Measurements from ENCODE around the gene GPM6B.

Gene GPM6B

DNA sequence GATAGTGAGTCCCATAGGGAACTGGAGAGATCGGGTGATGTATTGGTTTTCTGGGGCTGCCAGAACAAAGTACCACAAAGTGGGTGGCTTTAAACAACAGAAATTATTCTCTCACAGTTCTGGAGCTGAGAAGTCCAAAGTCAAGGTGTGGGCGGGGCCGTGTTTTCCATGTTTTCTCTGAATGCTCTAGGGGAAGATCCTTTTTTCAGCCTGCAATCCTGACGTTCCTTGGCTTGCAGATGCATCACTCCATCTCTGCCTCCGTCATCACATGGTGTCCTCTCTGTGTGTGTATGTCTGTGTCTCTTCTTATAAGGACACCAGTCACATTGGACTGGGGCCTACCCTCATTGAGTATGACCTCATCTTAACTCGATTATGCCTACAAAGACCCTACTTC, 7.9 kb upstream of the GPM6B start:
- DNase-seq (ENCODE audit: low read depth) = no peak

DNA sequence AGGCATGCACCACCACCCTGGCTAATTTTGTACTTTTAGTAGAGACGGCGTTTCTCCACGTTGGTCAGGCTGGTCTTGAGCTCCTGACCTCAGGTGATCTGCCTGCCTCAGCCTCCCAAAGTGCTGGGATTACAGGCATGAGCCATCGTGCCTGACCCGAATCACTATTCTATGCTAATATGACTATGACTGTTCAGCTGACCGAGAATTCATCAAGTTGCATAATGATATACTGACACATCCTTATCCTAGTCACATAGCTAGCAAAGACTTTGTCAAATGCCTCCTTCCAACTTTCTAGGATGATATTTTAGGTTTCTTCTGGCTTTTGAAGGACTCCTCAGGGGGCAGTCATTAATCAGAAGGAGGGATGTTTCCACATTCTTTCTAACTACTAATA, 4.8 kb upstream of the GPM6B start:
- DNase-seq (ENCODE audit: low read depth) = no peak

DNA sequence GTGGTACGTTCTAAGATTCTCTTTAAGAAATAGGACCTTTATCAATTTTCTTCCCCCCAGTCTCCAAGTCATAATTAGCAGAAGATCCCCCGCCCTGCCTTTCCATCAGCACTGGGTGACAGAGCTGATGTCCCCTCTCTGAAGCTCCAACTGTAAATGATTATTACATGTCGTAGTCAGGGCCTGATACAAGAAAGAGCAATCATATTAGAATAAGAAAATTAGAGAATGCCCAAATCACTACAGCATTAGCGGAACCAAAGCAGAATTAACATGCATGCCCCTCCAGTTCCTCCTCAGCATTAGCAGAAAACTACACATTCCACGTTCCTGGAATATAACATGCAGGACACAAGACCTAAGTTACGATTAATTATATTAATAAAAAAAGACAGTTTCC, 717 bp downstream of the GPM6B start:
- no peak for DNase-seq (ENCODE audit: low read depth)

DNA sequence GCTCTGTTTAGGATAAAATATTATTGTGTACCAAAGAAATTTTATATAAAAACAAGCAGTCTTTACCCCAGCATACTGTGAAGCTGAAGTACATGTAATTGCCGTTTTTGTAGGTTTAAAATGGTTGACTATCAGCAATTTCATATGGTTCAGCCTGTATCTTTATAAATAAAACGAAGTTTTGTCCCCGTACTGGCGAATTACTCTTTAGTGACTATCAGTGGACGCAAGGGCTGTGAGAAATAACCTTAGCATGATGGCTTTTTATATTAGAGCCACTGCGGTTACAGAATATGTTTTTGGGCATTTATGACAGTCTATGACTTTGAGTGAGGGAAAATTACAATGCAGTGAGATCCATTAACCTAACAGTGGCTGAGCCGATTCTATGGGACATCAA, 1.2 kb downstream of the GPM6B start:
- no peak for DNase-seq (ENCODE audit: low read depth)

DNA sequence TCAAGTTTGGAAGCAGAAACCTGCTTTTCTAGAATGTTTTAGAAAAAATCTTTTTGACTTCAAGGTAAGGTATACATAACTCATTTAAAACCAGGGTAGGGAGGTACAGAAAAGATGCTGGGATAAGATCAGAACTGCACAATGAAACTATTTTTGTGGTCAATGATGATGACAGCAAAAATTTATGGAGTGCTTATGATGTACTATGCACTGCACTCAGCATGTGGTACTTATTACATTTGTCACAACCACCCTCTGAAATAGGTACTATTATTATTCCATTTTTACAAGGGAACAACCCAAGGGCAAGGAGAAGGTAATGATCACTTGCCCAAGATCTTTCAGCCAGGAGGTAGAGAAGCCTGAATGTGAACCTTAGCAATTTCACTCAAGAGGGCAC, 8.0 kb downstream of the GPM6B start:
- no peak for DNase-seq (ENCODE audit: low read depth)

DNA sequence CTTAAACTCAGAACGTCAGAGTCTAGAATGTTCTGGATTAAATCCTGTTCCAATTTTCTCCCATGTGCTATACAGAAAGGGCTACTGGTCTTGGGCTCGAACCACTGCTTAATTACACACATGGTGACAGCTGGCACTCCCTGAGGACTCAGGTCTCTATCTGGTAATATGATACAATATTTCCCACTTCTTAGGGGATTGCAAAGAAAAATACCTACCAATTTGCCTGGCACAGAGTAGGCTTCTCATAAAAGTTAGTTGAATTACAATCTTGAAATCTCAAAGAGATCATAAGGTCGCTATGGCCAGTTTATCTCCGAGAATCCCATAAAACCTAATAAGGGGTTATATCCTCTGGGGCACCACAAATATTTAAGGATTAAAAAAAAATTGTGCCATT, 8.6 kb downstream of the GPM6B start:
- no peak for DNase-seq (ENCODE audit: low read depth)

DNA sequence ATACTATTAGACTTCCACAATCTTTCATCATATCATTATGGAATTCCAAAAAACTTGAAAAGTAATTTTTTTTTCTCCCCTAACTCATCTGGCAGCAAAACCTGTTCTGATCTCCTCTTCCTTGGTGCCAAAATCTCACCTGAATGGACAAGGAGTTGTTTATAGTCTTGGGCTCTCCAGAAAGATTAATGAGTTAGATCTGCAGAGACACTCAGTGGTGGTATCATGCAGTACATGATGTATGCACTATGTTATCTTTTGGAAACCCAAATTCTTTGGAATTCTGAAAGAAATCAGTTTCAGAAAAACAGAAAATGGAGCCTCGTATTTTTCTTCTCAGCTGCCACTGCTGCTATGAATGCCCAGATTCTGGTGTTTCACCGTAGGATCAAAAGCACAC, 11.7 kb downstream of the GPM6B start:
- DNase-seq (ENCODE audit: low read depth) = no peak

DNA sequence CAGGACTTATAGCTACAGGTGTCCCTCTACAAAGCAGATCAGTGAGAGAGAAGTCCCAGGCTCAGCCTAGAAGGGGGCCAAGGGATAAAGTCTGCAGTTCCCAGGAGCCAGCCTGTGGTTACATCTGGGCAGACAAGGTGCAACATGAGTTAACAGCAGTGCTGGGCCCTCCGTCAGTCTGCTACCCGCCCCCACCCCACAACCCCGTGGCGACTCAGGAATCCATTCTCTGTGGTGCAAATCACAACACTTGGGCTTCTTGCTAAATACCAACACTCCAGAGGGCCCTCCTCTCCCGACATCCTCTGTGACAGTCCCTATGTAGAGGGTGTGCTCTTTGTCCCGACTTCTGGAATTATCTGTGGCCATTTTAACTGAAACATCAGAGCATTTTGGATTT, 13.8 kb downstream of the GPM6B start:
- no peak for DNase-seq (ENCODE audit: low read depth)

DNA sequence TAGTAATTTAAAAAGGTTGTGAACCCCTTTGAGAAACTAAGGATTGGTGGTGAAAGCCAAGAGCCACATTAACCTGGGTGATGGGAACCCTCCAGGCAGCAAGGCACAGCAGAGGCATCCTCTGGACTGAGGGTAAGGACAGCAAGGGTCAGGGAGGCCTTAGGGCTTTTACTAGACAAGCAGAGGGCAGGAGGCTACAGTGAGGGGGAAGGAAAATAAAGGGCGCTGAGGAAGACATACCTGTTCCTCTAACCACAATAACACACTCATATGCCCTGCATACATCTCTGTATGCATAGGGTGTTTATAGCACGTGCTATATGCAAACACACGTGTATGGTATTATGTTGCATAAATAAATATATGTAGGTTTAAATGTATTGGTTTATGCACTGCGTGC, 18.7 kb downstream of the GPM6B start:
- DNase-seq (ENCODE audit: low read depth) = no peak

DNA sequence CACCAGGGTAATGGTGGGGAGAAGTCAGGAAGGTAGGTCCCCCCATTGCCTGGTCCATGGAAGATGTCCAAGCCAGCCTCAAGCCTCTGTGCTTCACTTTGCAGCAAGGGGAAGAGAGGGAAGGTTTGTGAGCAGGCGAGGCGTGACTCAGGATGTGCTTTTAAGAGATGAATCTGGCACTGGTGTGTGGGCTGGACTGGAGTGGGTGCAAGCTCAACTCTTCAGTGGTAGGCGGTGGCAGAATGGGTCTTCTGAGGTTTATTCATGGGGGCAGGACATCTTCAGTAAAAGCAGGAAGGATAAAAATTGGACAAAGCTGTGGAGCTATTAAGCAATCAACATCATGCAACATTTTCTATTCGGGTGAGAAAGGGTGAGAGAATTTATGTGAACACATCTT, 19.4 kb downstream of the GPM6B start:
- DNase-seq (ENCODE audit: low read depth) = no peak

DNA sequence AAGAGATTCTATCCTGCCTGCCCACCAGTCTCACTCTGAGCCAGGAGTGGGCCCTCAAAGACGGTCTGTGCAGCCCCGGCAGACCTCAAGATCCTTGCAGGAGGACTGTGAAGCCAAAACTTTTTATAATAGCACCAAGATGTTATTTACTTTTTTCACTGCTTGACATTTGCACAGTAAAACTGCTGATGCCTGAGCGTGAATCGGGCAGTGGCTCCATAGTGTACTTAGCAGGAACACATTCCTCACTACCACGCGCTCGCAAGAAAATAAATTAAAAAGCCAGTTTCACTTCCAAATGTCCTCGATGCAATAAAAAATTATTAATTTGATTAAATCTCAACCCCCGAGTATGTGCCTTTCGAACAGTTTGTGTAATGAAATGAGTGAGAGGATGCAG, 22.5 kb downstream of the GPM6B start:
- no peak for DNase-seq (ENCODE audit: low read depth)

DNA sequence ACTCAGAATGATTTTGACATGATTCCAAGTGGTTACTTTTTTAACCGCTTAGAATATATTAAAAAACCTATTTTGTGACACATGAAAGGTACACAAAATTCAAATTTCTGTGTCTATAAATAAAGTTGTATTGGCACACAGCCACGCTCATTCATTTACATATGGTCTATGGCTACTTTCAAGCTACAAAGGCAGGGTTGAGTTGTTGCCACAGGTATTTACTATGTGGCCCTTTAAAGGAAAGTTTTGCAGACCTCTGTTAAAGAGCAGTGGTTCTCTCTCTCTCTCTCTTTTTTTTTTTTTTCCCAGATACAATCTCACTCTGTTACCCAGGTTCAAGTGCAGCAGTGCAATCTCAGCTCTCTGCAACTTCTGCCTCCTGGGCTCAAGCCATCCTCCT, 23.0 kb downstream of the GPM6B start:
- no peak for DNase-seq (ENCODE audit: low read depth)

DNA sequence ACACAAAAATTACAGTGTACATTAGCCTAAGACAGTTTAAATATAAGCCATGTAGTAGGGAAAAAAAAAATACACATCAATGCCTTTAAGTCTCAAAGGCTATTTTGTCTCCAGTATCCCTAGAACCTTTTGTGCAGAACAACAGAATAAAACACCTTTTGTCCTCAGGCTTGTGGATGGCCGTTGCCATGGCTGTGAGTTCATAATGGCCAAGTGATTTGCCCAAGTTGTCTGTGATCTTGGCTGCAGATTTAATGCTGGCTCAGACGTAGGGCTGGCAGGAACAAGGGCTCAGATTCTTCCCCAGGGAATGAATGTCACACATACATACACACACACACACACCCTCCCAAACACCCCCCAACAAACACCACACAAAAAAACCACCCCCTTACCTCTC, 25.3 kb downstream of the GPM6B start:
- DNase-seq (ENCODE audit: low read depth) = no peak

DNA sequence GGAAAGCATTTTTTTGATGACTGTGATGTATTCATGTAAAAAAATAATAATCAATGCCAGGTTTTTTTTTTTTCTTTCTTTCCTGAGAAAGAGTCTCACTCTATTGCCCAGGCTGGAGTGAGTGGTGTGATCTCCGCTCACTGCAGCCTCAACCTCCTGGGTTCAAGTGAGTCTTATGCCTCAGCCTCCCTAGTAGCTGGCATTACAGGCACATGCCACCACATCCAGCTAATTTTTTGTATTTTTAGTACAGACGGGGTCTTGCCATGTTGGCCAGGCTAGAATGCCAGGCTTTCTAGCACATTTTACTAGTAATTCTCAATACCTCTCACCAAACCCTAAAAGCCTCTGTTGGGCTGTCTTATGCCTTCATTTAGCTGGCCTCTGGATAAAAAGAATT, 25.7 kb downstream of the GPM6B start:
- no peak for DNase-seq (ENCODE audit: low read depth)

DNA sequence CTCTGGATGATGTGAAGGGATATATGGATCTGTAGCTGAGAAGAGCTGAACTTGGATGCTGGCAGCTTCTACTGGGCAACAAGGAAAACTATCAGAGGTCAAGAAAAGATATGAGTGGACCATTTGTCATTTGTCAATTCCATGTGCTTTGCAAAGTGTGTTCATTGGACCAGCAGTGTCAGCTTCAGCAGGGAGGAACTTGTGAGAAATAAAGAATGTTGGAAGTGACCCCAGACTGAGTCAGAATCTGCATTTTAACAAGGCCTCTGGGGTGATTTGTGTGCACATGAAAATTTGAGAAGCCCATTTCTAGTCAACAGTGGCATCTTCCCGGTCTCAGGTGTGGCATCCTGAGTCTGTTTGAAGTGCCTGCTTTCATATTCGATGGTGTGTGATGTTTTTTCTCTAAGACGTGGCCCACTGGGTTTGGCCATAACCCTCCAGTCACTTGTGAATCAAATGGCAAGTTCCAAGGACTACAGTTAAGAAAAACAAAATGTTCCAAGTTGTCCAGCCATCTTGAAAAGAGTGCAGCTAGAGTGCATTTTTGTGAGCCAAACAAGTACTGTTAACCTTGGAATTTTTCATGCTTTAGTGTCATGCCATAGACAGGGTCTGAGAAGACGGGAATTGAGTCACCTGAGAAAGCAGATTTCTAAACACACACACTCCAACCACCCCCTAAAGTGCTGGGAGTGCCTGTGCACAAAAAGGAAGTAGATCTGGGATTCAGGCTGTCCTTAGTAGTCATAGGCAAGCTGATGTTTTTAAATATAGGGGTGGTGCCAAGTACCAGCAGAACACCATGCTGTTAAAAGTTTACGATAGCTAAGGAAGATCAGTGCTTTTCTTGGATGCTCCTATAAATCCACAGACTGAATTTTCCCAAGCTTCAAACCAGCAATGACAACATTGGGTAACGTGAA, 26.4 kb downstream of the GPM6B start:
- DNase-seq (ENCODE audit: low read depth) = no peak

DNA sequence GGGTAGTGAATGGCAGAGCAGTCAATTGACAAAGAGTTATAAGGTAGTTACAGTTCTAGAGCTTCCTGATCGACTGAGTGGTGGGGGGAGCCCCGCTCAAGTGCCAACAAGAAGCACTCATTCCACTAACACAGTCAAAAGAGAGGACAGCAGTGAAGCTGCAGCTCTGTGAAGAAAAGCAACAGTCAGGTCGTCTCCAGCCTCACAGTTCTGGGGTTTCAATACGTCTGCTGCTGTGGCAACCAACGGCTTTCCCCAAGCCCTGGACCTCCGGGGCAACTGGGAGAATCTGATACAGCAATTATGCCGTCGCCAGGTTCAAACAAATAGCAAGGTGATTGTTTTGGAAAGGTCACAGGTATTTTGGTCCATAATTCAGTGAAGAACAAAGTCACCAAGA, 30.8 kb downstream of the GPM6B start:
- DNase-seq (ENCODE audit: low read depth) = no peak

DNA sequence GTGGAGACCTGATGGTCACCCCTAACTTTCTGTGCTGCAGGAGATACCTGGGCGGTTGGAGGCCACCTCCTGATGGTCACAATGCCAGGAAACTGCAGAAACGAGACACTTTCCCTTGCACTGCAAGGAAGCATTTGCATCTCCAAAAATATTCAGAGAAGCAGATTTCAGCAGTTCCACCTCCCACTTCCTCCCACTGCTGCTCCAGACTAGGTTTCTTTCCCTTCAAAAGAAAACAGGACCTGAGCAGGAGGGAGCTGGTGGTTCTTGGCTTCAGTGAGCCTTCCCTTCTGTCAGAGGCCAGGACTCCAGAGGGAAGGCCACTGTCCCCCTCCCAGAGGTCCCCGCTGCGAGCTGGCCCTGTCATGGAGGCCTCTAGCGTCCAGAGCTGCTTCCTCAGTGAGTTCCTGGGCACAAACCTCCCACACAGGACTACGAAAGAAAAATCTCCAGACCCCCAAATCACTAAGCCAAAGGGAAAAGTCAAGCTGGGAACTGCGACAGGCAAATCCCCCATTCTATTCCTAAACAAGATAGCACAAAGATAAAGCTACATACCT, 35.9 kb downstream of the GPM6B start:
- no peak for DNase-seq (ENCODE audit: low read depth)

DNA sequence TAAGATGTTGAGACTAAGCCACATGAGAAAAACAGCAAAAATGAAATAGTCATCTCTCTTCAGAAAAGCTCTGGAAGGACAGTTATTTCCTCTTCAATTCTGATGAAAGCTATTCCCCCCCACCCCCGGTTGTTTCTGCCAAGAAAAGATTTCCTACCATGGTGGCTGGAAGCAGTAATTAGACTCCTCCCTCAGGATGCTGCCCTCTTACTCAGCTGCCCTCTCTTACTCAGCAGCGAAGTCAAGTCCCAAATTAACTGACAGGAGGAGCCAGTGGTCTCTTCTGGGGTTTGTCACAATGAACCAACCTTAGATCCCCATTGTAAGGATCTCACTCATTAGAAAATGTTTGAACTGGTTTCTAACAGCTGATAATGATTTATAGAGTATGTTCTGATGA, 38.0 kb downstream of the GPM6B start:
- no peak for DNase-seq (ENCODE audit: low read depth)

DNA sequence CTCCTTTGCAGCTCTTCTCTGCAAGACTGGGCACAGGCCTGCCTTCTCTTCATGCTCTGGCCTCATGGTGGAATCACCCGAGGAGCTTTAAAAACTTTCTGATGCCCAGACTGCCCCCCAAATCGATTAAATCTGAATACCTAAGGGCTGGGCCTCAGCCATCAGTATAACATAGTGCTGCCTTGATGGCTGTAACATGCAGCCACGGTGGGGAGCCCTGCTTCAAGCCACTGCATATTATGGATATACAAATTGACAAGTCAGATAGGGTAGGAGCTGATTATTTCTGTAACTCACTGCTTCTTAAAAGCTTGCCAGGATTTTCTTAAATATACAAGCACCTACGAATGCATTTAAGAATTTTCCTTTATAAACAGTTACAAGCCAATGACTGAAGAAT, 40.5 kb downstream of the GPM6B start:
- DNase-seq (ENCODE audit: low read depth) = no peak

DNA sequence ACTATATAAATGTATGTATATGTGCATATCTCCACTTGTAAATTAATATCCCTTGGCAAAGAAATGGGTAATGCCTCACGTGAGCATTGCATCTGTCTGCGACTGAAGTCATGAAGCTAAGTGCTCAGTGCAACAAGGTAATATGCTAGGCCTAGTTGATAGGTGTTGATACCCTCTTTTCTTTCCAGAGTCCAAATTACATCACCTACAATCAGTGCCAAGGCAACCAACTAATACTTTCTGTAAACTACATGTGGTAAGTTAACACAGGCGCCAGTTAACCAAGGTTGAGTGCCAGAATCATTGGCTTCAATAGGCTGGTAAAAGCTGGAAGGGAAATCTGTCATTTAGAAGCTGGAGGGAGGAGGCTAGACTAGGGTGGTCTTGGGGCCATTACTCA, 41.1 kb downstream of the GPM6B start:
- DNase-seq (ENCODE audit: low read depth) = no peak

DNA sequence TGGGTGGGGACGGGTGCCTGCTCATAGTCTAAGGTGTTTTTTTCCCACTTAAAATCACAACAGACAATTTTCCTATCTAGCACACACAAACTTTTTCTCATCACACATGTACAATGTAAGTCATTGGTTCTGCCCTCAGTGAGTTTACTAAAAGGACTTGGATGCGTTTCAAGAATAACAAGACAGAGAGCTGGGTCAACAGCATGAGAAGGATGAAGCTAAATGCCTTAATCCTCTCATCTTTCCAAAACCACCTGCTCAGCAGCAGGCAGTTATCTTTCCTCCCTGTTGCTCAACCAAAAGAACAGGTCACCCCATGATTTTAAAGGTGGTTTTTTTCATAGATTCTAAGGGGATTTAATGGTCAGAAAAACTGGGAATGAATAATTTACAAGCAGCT, 42.2 kb downstream of the GPM6B start:
- DNase-seq (ENCODE audit: low read depth) = no peak

DNA sequence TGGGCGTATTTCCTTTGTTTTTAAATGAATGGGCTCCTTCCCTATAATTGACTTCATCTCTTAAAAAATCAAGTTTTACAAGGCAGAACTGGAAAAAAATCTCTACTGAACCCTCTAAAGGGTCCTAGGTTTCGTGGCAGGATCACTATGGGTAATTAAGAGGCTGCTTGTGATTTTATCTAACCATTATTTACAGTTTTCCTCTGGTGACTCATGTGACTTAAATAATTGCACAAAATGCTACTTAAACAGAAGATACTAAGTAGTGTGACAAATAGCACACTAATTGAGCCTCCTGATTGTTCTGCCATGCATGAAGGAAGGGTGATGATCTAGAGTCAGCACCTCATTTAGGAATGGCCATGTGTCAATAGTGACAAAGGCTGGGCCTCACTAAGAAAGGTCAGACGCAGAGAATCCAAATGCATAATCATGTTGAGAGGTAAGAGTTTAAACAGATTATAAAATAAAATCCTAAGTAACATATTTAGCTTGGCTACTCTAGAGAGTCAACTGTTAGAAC, 46.8 kb downstream of the GPM6B start:
- no peak for DNase-seq (ENCODE audit: low read depth)

DNA sequence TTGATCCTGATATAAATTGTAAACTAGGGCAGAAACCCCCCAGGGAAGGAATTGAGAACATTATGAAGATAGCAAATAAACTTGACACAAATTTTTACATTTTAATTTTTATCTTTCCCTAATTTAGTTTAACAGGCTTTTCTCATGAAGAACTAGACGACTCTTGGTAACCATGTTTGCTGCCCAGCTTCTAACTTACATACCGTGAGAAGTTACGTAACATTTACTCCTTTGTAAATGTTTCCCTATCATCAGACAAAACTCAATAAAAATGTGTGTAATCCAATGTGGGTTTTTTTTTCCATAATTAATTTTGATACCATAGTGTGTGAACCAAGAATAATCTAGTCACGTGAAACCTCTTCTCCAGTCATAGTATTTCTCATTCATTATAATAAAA, 48.0 kb downstream of the GPM6B start:
- DNase-seq (ENCODE audit: low read depth) = no peak

DNA sequence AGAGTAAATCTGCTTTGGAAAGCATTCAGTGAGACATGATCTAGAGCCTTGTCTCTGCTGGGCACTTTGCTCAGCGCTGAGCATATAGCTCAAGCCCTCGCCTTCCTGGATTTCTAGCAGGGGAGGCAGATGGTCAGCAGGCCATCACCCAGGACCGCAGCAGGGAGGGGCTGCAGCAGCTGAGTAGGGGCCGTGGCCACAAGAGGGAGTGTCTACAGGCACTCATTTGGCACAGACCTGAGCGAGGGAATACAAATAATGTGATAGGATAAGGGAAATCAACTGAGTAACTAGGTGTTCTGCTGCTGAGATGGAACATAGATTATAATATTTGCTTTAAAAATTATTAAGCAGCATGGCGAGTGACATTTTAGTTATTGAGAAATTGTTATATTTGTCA, 52.1 kb downstream of the GPM6B start:
- no peak for DNase-seq (ENCODE audit: low read depth)
